NCI-H187 (cell line): Measurements from ENCODE around the gene COLEC12.

Source experiments
- DNase-seq, 2 experiments: peaks; one replicate each; lab custom pipeline; 2025; lab: John Stamatoyannopoulos, UW

The COLEC12 gene

GRCh38 chr18:289026-289425 lies 211.5 kb downstream of the COLEC12 start:
- no peak for DNase-seq

GRCh38 chr18:286515-287310 lies 213.8 kb downstream of the COLEC12 start:
- no peak for DNase-seq

GRCh38 chr18:285817-286216 lies 214.7 kb downstream of the COLEC12 start:
- DNase-seq = no peak

GRCh38 chr18:275486-275885 lies 225.0 kb downstream of the COLEC12 start:
- no peak for DNase-seq

- DNase-seq = no peak
Measured at GRCh38 chr18:274313-274712, 226.2 kb downstream of the COLEC12 start.

DNA sequence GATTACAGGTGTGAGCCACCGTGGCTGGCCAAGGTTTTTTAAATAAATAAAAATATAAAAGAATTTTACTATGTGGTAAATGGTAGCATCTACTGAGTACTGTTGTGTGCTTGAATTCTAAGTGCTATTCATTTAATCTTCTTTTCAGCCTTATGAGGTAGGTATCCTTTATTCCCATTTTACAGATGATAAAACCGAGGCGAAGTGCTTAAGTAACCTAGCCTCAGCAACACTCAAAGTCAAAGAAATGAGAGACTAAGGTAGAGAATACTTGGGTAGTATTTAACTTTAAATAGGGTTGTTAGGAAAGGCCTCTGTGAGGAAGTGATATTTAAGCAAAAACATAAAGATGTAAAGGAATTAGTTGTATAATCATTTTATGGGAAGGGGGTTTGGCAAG lies 227.0 kb downstream of the COLEC12 start:
- DNase-seq = no peak

- no peak for DNase-seq
Measured at GRCh38 chr18:272650-273049, 227.9 kb downstream of the COLEC12 start.

GRCh38 chr18:269480-270095 lies 230.9 kb downstream of the COLEC12 start:
- DNase-seq = no peak

- DNase-seq = peak; percentile 67 to 73
Measured at GRCh38 chr18:267688-268552, 232.6 kb downstream of the COLEC12 start, which contains the start of gene THOC1. Gene THOC1 (minus strand): TSS chr18:268047. CDS start chr18:268019, 28 bp downstream.

DNA sequence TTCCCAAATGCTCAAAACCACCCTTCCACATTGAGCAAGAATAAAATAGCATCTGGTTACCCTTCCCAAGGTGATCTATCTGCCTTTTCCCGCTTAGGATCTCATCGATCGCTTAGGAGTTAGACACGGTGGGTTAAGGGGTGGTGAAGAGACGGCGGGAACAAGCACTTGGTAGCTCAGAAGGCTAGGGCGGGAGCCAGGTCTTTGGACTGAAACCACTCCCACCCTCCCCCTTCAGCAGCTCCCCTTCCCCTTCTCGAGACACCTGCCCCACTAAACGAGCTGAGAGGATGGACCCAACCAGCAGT lies 233.2 kb downstream of the COLEC12 start:
- peak in 1 of 2 experiments; percentile 67 for DNase-seq
